ENCODE results near the gene STK36.

Gene STK36

DNA sequence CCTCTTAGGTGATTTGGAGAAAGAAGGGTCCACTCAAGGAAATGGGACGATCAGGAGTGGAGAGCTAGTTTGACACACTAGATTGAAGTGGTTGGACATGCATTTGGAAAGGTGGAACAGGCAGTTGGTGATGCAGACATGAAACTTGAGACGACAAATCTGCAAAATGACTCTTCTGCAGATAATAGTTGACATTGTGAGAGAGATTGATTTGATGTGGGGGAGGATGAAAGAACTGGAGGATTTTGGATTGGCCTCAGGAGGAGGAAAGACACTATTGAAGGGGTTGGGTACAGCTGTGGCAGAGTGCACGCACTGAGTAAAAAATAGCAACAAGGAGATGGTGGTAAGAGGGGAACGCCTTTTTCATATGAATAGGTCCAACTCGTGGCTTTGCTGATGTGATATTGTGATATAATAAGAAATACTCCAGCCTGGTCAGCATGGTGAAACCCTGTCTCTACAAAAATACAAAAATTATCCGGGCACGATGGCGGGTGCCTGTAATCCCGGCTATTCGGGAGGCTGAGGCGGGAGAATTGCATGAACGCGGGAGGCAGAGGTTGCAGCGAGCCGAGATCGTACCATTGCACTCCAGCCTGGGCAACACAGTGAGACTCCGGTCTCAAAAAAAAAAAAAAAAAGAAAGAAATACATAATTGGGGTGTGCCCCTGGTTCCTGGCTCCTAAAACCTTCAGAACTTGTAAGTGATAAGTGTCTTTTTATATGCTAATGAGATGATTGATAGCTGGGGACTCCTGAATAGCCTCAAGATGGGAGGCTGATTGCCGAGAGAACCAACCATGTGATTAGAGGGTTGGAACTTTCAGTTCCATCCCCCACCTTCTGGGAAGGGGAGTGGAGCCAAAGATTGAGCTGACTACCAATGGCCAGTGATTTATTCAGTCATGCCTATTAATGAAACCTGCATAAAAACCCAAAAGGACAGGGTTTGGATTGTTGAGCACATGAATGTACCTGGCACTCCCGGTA, 48.5 kb downstream of the STK36 start:
- H3K36me3 ChIP-seq = no peaks in the 10 kb centered on the region
- no peak overlapping the region for H3K4me3 ChIP-seq (ENCODE audit: low read depth in 1 of 2, low read length in 1 of 2)
- H3K9me3 ChIP-seq = no peaks in the 10 kb centered on the region
- peaks cover 0 to 1% of the 10 kb centered on the region in 2 experiments for H3K4me1 ChIP-seq (ENCODE audit: control insufficient read depth in 1 of 2, insufficient read depth in 1 of 2, low read depth in 1 of 2, low read length in 1 of 2)
- no peak for TF ChIP-seq CTCF (IDR thresholded peaks at IDR 0.05)
- H3K27me3 ChIP-seq = no peaks in the 10 kb centered on the region
- no peak overlapping the region for H3K27ac ChIP-seq

DNA sequence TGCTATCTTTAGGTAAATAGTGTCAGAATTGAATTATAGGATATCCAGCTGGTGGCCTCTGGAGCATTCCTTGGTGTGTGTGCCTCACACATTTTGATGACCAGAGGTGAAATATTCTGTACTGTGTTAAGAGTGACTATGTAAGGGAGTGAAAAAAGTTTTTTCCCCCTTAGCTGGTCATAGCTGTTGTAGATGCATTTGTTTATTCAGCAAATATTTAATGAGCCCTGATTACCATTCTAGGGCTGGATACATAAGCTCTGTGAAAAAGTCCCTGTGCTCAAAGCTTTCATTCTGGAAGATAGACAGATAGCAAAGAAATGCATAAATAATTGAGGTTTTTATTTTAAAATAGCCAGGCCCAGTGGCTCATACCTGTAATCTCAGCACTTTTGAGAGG, 49.6 kb downstream of the STK36 start:
- no peaks in the 10 kb centered on the region for H3K9me3 ChIP-seq
- H3K27me3 ChIP-seq = no peaks in the 10 kb centered on the region
- H3K4me3 ChIP-seq (ENCODE audit: low read depth in 1 of 2, low read length in 1 of 2) = no peak overlapping the region
- H3K4me1 ChIP-seq (ENCODE audit: control insufficient read depth in 1 of 2, insufficient read depth in 1 of 2, low read depth in 1 of 2, low read length in 1 of 2) = no peaks in the 10 kb centered on the region
- H3K27ac ChIP-seq = no peak overlapping the region
- no peaks in the 10 kb centered on the region for H3K36me3 ChIP-seq
- no peak for TF ChIP-seq CTCF (IDR thresholded peaks at IDR 0.05)

DNA sequence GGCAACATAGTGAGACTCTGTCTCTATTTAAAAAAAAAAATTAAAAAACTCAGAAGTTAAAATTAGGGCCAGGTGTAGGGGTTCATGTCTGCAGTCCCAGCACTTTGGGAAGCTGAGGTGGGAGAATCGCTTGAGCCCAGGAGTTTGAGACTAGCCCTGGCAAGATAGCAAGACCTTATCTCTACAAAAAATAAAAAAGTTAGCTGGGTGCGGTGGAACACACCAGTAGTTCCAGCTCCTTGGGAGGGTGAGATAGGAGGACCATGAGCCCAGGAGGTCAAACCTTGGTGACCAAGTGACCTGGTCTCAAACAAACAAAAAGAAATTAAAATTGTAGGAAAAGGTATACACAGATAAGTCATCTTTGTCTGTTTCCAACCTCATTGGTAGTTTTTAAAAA, 50.0 kb downstream of the STK36 start:
- no peaks in the 10 kb centered on the region for H3K4me1 ChIP-seq (ENCODE audit: control insufficient read depth in 1 of 2, insufficient read depth in 1 of 2, low read depth in 1 of 2, low read length in 1 of 2)
- TF ChIP-seq CTCF (IDR thresholded peaks at IDR 0.05) = no peak
- no peaks in the 10 kb centered on the region for H3K36me3 ChIP-seq
- no peak overlapping the region for H3K27ac ChIP-seq
- H3K27me3 ChIP-seq = no peaks in the 10 kb centered on the region
- H3K4me3 ChIP-seq (ENCODE audit: low read depth in 1 of 2, low read length in 1 of 2) = no peak overlapping the region
- no peaks in the 10 kb centered on the region for H3K9me3 ChIP-seq

GRCh38 chr2:218722419-218722818, 50.5 kb downstream of the STK36 start:
- Histone ChIP-seq H3K36me3 (no peaks in the 10 kb centered on the region), H3K4me1 (ENCODE audit: control insufficient read depth in 1 of 2, insufficient read depth in 1 of 2, low read depth in 1 of 2, low read length in 1 of 2) (no peaks in the 10 kb centered on the region), H3K9me3 (no peaks in the 10 kb centered on the region), H3K4me3 (ENCODE audit: low read depth in 1 of 2, low read length in 1 of 2) (no peak overlapping the region), H3K27ac (no peak overlapping the region), H3K27me3 (no peaks in the 10 kb centered on the region)
- TF ChIP-seq CTCF (IDR thresholded peaks at IDR 0.05) = no peak

DNA sequence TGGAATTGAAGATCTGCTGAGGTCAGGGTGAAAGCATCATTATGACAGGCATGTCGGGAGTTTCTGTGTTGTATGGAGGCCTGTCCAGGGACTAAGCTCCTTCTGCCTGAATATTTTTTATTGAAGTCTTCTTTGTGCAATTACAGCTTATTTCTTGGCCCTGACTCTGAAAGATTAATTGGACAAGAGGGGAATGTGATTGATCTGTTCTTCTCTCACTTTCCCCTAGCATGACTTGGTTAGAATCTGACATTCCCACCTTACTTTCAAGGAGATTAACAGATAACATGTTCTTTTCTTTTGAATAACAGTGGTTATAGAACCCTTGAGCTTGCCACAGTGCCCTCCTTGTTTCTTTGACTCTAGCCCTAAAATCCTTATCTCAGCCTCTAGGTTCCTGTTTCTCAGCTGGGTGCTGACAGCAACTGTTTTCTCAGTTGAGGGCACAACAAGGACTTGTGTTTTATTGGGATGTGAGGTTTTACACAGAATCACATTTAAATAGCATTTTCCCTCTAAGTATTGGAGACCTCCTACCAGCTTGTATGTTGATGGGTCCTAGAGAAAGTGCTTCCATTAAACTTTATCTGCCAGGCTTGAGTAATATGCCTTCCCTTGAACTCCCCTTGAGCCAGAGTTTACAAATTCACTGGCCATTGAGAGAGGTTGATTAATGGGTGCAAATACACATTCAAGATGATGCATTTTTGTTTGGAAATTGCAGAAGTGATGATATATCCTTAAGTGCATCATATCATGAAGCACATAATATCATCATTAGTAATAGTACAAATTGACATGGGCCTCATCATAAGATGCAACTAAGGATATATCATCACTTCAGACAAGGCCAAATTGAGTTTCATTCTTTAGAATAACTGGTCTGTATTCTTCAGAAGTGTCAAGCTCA, 51.2 kb downstream of the STK36 start:
- H3K9me3 ChIP-seq = no peaks in the 10 kb centered on the region
- H3K36me3 ChIP-seq = no peaks in the 10 kb centered on the region
- no peak for TF ChIP-seq CTCF (IDR thresholded peaks at IDR 0.05)
- no peak overlapping the region for H3K4me3 ChIP-seq (ENCODE audit: low read depth in 1 of 2, low read length in 1 of 2)
- H3K4me1 ChIP-seq (ENCODE audit: control insufficient read depth in 1 of 2, insufficient read depth in 1 of 2, low read depth in 1 of 2, low read length in 1 of 2) = peaks cover 0 to 3% of the 10 kb centered on the region in 2 experiments
- H3K27ac ChIP-seq = no peak overlapping the region
- H3K27me3 ChIP-seq = no peaks in the 10 kb centered on the region

Measured in neutrophil (primary cell).